PFSK-1 (cell line): Measurements from ENCODE around the gene SKI.

ENCODE experiments used
- POLR2AphosphoS5 ChIP-seq: IDR thresholded peaks from 2 replicates; pipeline ENCODE4 v1.6.1; 2012; ENCODE audit warnings: low read depth, mild to moderate bottlenecking, control low read depth, low read length, moderate library complexity
- SIN3A ChIP-seq: IDR thresholded peaks from 2 replicates; pipeline ENCODE4 v1.6.1; 2012; ENCODE audit warnings: mild to moderate bottlenecking, low read length, moderate library complexity, borderline replicate concordance; ENCODE audit not compliant: insufficient read depth
- TF ChIP-seq, protein P1 (sequence below), 2 experiments: IDR thresholded peaks; 2 replicates each; pipeline versions ENCODE4 v1.6.1 to v1.8.0; 2011 to 2012; ENCODE audit warnings: low read depth in 2 of 2, low read length in 2 of 2, control low read depth in 1 of 2, inconsistent platforms in 1 of 2, mild to moderate bottlenecking in 1 of 2, moderate library complexity in 1 of 2; ENCODE audit not compliant: insufficient read depth in 1 of 2

DNA sequence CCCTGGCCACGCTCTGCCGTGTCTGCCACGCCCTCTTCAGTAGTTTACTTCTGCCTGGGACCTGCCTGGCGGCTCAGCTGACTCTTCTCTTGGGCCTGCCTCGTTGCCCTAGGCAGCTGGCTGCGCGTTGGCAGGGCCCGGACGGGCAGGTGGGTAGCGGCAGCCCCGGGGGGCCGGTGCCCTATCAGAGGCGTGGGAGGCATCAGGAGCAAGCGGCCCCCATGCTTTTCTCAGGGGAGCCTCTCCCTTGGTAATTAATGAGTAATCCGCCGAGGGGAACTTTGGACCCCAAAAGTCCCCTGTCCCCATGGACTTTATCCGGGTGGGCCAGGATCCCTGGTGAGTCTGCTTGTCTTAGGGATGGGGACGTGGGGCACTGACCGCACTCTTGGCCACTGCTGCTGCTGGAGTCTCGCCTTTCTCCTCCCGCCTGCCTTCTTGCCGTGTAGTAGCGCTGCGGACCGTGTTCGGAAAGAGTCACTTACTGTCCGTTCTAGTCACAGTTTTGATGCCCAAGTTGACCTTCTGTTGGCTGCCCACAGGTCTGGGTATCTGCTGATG is 22.7 kb downstream of the SKI start:
- TF ChIP-seq SIN3A (no peak), POLR2AphosphoS5 (no peak)
- TF ChIP-seq, protein P1, sequence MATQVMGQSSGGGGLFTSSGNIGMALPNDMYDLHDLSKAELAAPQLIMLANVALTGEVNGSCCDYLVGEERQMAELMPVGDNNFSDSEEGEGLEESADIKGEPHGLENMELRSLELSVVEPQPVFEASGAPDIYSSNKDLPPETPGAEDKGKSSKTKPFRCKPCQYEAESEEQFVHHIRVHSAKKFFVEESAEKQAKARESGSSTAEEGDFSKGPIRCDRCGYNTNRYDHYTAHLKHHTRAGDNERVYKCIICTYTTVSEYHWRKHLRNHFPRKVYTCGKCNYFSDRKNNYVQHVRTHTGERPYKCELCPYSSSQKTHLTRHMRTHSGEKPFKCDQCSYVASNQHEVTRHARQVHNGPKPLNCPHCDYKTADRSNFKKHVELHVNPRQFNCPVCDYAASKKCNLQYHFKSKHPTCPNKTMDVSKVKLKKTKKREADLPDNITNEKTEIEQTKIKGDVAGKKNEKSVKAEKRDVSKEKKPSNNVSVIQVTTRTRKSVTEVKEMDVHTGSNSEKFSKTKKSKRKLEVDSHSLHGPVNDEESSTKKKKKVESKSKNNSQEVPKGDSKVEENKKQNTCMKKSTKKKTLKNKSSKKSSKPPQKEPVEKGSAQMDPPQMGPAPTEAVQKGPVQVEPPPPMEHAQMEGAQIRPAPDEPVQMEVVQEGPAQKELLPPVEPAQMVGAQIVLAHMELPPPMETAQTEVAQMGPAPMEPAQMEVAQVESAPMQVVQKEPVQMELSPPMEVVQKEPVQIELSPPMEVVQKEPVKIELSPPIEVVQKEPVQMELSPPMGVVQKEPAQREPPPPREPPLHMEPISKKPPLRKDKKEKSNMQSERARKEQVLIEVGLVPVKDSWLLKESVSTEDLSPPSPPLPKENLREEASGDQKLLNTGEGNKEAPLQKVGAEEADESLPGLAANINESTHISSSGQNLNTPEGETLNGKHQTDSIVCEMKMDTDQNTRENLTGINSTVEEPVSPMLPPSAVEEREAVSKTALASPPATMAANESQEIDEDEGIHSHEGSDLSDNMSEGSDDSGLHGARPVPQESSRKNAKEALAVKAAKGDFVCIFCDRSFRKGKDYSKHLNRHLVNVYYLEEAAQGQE (IDR thresholded peaks at IDR 0.05; ENCODE audit: insufficient read depth in 1 of 2, low read depth in 2 of 2, low read length in 2 of 2): no peak
